GM12892 (cell line): ENCODE results near the gene ZSCAN1.

Source experiments
- DNase-seq: peaks from one replicate; pipeline ENCODE4 v3.0.0; 2011; ENCODE audit not compliant: insufficient read length
- FAIRE-seq: peaks from 2 replicates; lab custom pipeline; 2011; peaks lifted over from hg19 to GRCh38; lab: Jason Lieb, UNC
- POLR2A ChIP-seq: IDR thresholded peaks from 2 replicates; pipeline ENCODE4 v1.6.1; 2011; ENCODE audit warnings: low read depth, low read length, control low read depth
- POLR2AphosphoS5 ChIP-seq: IDR thresholded peaks from 2 replicates; pipeline ENCODE4 v1.6.1; 2011; ENCODE audit warnings: low read depth, low read length, control low read depth
- TAF1 ChIP-seq: IDR thresholded peaks from 2 replicates; pipeline ENCODE4 v1.6.1; 2011; ENCODE audit warnings: low read depth, mild to moderate bottlenecking, control low read depth, low read length, borderline replicate concordance

ZSCAN1 gene

DNA sequence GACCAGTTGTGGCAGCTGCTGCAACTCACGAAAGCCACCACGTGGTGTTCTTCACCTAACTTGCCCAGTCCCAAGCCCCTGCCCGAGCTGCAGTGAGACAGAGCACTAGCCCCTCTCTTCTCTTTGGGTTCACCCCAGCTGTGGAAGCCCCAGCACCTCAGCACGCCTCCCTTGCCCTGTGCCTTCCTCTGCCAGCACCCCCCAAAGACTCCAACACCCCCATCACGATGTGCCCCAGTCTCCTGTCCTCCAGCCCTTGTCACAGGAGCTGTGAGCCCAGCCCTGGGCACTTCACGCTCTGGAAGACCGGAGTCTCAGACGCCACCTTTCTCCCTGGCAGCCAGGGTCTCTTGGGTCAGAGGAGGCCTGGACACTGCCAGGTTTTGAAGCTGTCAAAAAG, 23.0 kb downstream of the ZSCAN1 start:
- DNase-seq (no peak), FAIRE-seq (no peak)
- no peak for TF ChIP-seq POLR2A
- TF ChIP-seq TAF1 = no peak
- no peak for TF ChIP-seq POLR2AphosphoS5

DNA sequence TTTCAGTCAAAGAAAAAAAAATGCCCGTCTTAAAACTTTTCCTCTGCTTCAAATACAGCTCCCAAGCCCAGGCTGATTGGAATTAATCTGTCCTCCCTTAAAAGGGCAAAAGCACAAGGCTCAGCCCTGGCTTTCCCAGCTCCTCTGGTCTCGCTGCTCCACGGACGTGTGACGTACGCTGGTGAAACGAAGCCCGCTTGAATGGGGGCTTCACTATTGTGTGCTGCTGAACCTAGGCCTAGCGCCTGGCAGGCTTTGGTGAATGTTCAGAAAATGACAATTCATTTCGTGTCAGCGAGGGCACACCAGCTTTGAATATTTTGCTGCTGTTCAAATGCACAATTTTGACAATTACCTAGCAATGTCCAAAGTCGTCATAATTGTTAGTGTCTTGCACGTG, 24.6 kb downstream of the ZSCAN1 start:
- TF ChIP-seq POLR2A = no peak
- TF ChIP-seq POLR2AphosphoS5 = no peak
- TF ChIP-seq TAF1 = no peak
- no peak for DNase-seq
- no peak for FAIRE-seq

GRCh38 chr19:58059003-58059670, 25.3 kb downstream of the ZSCAN1 start, which contains the start of gene ZNF135:
TSS of gene ZNF135 (plus strand) at chr19:58059282. CDS start at chr19:58060003, 721 bp downstream.
- FAIRE-seq (no peak), DNase-seq (no peak)
- TF ChIP-seq TAF1 (no peak), POLR2A (no peak), POLR2AphosphoS5 (no peak)

- TF ChIP-seq POLR2A (no peak), TAF1 (no peak), POLR2AphosphoS5 (no peak)
- FAIRE-seq = no peak
- no peak for DNase-seq
Observed at GRCh38 chr19:58059671-58060078, 25.9 kb downstream of the ZSCAN1 start.

DNA sequence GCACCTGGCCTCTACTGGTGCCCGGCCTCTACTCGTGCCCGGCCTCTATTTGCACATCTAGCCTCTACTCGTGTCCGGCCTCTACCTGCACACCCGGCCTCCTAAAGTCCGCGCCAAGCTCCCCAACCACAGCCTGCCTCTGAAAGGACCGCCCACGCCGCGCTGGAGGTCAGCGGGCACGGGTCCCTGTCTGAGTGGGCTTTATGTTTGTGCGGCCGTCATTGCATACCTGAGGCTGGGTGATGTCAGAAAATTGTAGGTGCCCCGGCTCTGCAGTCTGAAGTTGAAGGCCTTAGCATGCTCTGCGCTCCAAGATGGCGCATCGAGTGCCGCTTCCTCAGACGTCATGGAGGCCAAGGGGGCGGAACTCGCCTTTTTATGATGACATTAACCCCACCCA, 26.4 kb downstream of the ZSCAN1 start:
- TF ChIP-seq POLR2AphosphoS5 (no peak), POLR2A (no peak), TAF1 (no peak)
- FAIRE-seq (no peak), DNase-seq (no peak)

GRCh38 chr19:58063712-58064111, 29.9 kb downstream of the ZSCAN1 start:
- TF ChIP-seq POLR2A = no peak
- TF ChIP-seq TAF1 = no peak
- no peak for TF ChIP-seq POLR2AphosphoS5
- DNase-seq (no peak), FAIRE-seq (no peak)

DNA sequence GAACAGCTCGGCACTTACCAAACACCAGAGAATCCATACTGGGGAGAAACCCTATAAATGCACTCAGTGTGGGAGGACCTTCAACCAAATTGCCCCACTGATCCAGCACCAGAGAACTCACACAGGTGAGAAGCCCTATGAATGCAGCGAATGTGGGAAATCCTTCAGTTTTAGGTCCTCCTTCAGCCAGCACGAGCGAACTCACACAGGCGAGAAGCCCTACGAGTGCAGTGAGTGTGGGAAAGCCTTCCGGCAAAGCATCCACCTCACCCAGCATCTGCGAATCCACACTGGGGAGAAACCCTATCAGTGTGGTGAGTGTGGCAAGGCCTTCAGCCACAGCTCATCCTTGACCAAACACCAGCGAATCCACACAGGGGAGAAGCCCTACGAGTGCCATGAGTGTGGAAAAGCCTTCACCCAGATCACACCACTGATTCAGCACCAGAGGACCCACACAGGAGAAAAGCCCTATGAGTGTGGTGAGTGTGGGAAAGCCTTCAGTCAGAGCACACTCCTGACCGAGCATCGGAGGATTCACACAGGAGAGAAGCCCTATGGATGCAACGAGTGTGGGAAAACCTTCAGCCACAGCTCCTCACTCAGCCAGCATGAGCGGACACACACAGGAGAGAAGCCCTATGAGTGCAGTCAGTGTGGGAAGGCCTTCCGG, 33.6 kb downstream of the ZSCAN1 start:
- FAIRE-seq (no peak), DNase-seq (no peak)
- TF ChIP-seq POLR2AphosphoS5 (no peak), TAF1 (no peak), POLR2A (no peak)

DNA sequence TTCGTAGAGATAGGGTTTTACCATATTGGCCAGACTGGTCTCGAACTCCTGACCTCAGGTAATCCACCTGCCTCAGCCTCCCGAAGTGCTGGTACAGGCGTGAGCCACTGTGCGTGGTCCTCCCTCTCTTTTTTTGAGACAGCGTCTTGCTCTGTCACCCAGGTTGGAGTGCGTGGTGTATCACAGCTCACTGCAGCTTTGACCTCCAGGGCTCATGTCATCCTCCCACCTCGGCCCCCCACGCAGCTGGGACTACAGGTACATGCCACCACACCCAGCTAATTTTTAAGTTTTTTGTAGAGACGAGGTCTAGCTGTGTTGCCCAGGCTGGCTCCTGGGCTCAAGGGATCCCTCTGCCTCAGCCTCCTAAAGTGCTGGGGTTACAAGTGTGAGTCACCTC, 46.0 kb downstream of the ZSCAN1 start:
- DNase-seq = no peak
- no peak for TF ChIP-seq POLR2AphosphoS5
- no peak for FAIRE-seq

DNA sequence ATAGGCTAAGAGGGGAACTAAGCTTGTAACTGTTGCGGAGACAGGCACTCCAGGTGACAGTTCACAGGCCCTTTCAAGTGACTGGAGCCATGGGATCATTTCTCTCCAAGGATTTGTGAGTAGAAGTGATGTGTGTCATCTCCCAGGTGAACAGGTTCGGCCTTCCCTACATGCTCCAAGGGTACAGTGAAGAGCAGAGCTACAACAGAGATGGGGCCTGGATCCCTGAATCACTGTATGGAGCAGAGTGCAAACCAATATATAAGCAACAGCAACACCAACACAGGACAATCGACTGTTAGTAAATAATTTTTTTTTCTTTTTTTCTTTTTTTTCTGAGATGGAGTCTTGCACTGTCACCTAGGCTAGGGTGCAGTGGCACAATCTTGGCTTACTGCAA, 49.2 kb downstream of the ZSCAN1 start:
- no peak for DNase-seq
- no peak for TF ChIP-seq POLR2A
- no peak for TF ChIP-seq TAF1
- no peak for TF ChIP-seq POLR2AphosphoS5
- no peak for FAIRE-seq

DNA sequence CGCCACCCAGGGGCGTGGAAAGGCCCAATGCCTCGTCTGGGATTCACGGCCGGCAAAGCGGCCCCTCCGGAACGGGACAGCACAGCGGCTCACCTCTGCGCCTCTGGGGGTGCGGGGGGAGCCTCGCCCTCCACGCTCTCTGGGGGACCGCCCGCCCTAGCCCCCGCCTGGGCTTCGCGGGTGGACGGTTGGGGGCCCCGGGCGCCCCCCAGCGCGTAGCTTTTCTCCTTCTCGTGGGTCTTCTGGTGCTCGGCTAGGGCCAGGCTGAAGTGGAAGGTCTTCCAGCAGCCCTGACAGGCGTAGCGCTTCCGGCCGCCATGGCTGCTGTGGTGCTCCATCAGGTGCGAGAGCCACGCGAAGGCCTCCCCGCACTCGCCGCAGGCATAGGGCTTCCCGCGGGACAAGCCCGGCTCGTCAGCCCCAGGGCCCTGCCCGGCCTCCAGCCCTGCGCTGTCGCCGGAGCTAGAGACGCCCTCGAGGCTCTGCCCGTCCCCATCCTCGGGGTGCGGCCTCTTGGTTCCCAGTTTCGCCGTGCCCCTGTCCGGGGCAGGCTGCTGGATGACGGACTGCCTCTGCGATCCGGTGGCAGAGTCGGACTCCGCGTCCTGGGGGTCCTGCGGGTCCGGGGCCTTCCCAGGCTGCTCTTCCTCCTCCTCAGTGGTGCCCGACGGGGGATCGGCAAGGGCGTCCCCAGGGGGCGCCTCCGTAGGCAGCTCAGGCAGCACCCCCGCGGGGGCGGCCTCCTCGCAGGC, 50.9 kb downstream of the ZSCAN1 start:
- no peak for TF ChIP-seq POLR2A
- DNase-seq = no peak
- FAIRE-seq = no peak

GRCh38 chr19:58085348-58085875, 51.6 kb downstream of the ZSCAN1 start:
- DNase-seq = no peak
- FAIRE-seq = no peak

More at GRCh38 chr19:58085348-58085875, 51.6 kb downstream of the ZSCAN1 start:
- TF ChIP-seq TAF1 = no peak
- no peak for TF ChIP-seq POLR2AphosphoS5
- TF ChIP-seq POLR2A = no peak
